ENCODE measurements around the gene TPGS1.

DNA sequence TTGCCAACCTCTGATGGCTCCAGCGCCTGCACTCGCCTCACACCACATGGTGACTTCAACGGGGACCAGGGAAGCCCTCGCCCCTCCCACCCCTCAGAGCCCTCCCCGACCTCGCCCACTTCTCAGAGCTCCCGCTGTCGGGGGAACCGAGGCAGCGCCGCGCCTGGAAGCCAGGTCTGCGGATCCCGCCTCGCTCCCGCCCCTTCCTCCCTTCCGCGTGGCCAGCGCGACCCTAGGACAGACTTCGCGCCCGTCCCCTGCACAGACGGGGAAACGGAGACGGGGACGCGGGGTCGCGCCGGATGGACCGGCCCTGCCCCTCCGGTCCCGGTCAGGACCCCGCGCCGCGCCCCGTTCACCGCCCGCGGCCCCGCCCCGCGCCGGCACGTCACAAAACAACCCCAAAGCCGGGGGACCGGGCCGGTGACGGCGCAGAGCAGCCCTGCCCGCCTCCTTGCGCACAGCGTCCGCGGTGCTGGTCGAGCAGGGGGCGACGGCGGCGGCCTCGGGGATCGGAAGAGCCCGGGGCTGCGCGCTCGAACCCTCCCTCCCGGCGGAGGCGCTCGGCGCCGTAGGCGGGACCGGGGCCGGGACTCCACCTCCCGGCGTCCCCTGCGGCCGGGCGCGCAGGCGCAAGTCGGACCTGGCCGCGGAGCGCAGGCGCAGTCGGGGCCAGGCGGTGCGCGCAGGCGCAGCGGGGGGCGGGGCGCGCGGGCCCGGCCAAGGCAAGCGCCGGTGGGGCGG, 23.9 kb downstream of the TPGS1 start:
- TF ChIP-seq, protein P1, sequence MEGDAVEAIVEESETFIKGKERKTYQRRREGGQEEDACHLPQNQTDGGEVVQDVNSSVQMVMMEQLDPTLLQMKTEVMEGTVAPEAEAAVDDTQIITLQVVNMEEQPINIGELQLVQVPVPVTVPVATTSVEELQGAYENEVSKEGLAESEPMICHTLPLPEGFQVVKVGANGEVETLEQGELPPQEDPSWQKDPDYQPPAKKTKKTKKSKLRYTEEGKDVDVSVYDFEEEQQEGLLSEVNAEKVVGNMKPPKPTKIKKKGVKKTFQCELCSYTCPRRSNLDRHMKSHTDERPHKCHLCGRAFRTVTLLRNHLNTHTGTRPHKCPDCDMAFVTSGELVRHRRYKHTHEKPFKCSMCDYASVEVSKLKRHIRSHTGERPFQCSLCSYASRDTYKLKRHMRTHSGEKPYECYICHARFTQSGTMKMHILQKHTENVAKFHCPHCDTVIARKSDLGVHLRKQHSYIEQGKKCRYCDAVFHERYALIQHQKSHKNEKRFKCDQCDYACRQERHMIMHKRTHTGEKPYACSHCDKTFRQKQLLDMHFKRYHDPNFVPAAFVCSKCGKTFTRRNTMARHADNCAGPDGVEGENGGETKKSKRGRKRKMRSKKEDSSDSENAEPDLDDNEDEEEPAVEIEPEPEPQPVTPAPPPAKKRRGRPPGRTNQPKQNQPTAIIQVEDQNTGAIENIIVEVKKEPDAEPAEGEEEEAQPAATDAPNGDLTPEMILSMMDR (IDR thresholded peaks at IDR 0.05; ENCODE audit: borderline replicate concordance, extremely low read depth, low read length, poor library complexity, severe bottlenecking): no peak
- TF ChIP-seq EZH2 (IDR thresholded peaks at IDR 0.05; ENCODE audit: borderline replicate concordance, low read depth, low read length, severe bottlenecking): no peak

Measured in DND-41 (cell line).